ENCODE measurements around the gene GADD45G.

GRCh38 chr9:89590415-89590814 is 14.4 kb upstream of the GADD45G start:
- TF ChIP-seq CTCF (IDR thresholded peaks at IDR 0.05; ENCODE audit: low read depth, low read length, missing input control) (no peak), ZBTB33 (IDR thresholded peaks at IDR 0.05) (no peak), REST (IDR thresholded peaks at IDR 0.05) (no peak), RAD21 (IDR thresholded peaks at IDR 0.05) (no peak), MAX (IDR thresholded peaks at IDR 0.05) (no peak), EGR1 (IDR thresholded peaks at IDR 0.05; ENCODE audit: low read depth in 2 of 2) (no peak), FOXA1 (IDR thresholded peaks at IDR 0.05) (no peak)
